ENCODE measurements around the gene ATG5. TPM values are rescaled to one million over a fixed set of nuclear protein-coding genes. Genes with fewer than 3 reads are reported as not detected.
A peak's percentile ranks its signal among the peaks of the same experiment; 100 is the strongest.

The ATG5 gene
- total RNA-seq, 1 donor from 2014 or later, result 39.3 TPM

GRCh38 chr6:106160189-106160588 is 165.4 kb downstream of the ATG5 start:
- Histone ChIP-seq H3K79me2 (ENCODE audit: insufficient read depth, low read length) (no peaks in the 10 kb centered on the region), H3K36me3 (ENCODE audit: insufficient read depth, low read length) (no peaks in the 10 kb centered on the region), H3K27ac (ENCODE audit: low read depth, low read length) (peak overlapping the region; percentile 55), H2AFZ (ENCODE audit: low read depth, low read length) (no peak overlapping the region), H3K4me2 (ENCODE audit: low read length) (peak overlapping the region; percentile 33), H3K4me3 (ENCODE audit: insufficient read depth, low read depth, low read length) (no peak overlapping the region), H3K9ac (ENCODE audit: low read length) (no peak overlapping the region), H4K20me1 (ENCODE audit: insufficient read depth, low read length) (no peaks in the 10 kb centered on the region), H3K27me3 (ENCODE audit: insufficient read depth, low read length) (no peaks in the 10 kb centered on the region), H3K9me3 (ENCODE audit: insufficient read depth, low read depth, low read length) (no peaks in the 10 kb centered on the region), H3K4me1 (ENCODE audit: insufficient read depth, low read length) (peaks cover 37% of the 10 kb centered on the region)
- peak; percentile 55 for DNase-seq (ENCODE audit: low read depth)
- Mint-ChIP-seq H3K4me3 (ENCODE audit: unreplicated experiment) (no peak overlapping the region), H3K27ac (ENCODE audit: unreplicated experiment) (no peak overlapping the region), H3K27me3 (ENCODE audit: low read depth, unreplicated experiment) (peaks cover 5% of the 10 kb centered on the region), H3K4me1 (ENCODE audit: low read depth, unreplicated experiment) (peaks cover 38% of the 10 kb centered on the region), H3K9me3 (ENCODE audit: unreplicated experiment) (no peaks in the 10 kb centered on the region), H3K36me3 (ENCODE audit: low read depth, unreplicated experiment) (peaks cover 2% of the 10 kb centered on the region)
- TF ChIP-seq EZH2 (IDR thresholded peaks at IDR 0.05; ENCODE audit: insufficient read depth, low read length), result no peak
- TF ChIP-seq, protein P1, sequence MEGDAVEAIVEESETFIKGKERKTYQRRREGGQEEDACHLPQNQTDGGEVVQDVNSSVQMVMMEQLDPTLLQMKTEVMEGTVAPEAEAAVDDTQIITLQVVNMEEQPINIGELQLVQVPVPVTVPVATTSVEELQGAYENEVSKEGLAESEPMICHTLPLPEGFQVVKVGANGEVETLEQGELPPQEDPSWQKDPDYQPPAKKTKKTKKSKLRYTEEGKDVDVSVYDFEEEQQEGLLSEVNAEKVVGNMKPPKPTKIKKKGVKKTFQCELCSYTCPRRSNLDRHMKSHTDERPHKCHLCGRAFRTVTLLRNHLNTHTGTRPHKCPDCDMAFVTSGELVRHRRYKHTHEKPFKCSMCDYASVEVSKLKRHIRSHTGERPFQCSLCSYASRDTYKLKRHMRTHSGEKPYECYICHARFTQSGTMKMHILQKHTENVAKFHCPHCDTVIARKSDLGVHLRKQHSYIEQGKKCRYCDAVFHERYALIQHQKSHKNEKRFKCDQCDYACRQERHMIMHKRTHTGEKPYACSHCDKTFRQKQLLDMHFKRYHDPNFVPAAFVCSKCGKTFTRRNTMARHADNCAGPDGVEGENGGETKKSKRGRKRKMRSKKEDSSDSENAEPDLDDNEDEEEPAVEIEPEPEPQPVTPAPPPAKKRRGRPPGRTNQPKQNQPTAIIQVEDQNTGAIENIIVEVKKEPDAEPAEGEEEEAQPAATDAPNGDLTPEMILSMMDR (IDR thresholded peaks at IDR 0.05; ENCODE audit: insufficient read depth, low read depth, low read length), result no peak
- no peak for FAIRE-seq

GRCh38 chr6:106159531-106159940 is 166.0 kb downstream of the ATG5 start:
- H3K27me3 Mint-ChIP-seq (ENCODE audit: low read depth, unreplicated experiment), result peaks cover 5% of the 10 kb centered on the region
- peaks cover 38% of the 10 kb centered on the region for H3K4me1 Mint-ChIP-seq (ENCODE audit: low read depth, unreplicated experiment)
- TF ChIP-seq, protein P1 (IDR thresholded peaks at IDR 0.05; ENCODE audit: insufficient read depth, low read depth, low read length), result no peak
- TF ChIP-seq EZH2 (IDR thresholded peaks at IDR 0.05; ENCODE audit: insufficient read depth, low read length), result no peak
- Histone ChIP-seq H3K4me3 (ENCODE audit: insufficient read depth, low read depth, low read length) (no peak overlapping the region), H3K27me3 (ENCODE audit: insufficient read depth, low read length) (no peaks in the 10 kb centered on the region), H3K27ac (ENCODE audit: low read depth, low read length) (peak overlapping the region; percentile 84), H3K4me1 (ENCODE audit: insufficient read depth, low read length) (peaks cover 34% of the 10 kb centered on the region), H3K9me3 (ENCODE audit: insufficient read depth, low read depth, low read length) (no peaks in the 10 kb centered on the region), H3K4me2 (ENCODE audit: low read length) (peak overlapping the region; percentile 57), H3K36me3 (ENCODE audit: insufficient read depth, low read length) (no peaks in the 10 kb centered on the region), H2AFZ (ENCODE audit: low read depth, low read length) (peak overlapping the region; percentile 54), H3K9ac (ENCODE audit: low read length) (peak overlapping the region; percentile 67), H3K79me2 (ENCODE audit: insufficient read depth, low read length) (no peaks in the 10 kb centered on the region), H4K20me1 (ENCODE audit: insufficient read depth, low read length) (no peaks in the 10 kb centered on the region)
- H3K4me3 Mint-ChIP-seq (ENCODE audit: unreplicated experiment), result peak overlapping the region; percentile 17
- peaks cover 1% of the 10 kb centered on the region for H3K36me3 Mint-ChIP-seq (ENCODE audit: low read depth, unreplicated experiment)
- peak; percentile 98 for DNase-seq (ENCODE audit: low read depth)
- H3K27ac Mint-ChIP-seq (ENCODE audit: unreplicated experiment), result peak overlapping the region; percentile 90
- no peaks in the 10 kb centered on the region for H3K9me3 Mint-ChIP-seq (ENCODE audit: unreplicated experiment)
- FAIRE-seq, result peak; percentile 95

- no peak overlapping the region for H2AFZ ChIP-seq (ENCODE audit: low read depth, low read length)
- no peaks in the 10 kb centered on the region for H4K20me1 ChIP-seq (ENCODE audit: insufficient read depth, low read length)
- H3K9me3 ChIP-seq (ENCODE audit: insufficient read depth, low read depth, low read length), result no peaks in the 10 kb centered on the region
- peak; percentile 39 for FAIRE-seq
- H3K4me1 Mint-ChIP-seq (ENCODE audit: low read depth, unreplicated experiment), result peaks cover 31% of the 10 kb centered on the region
- no peaks in the 10 kb centered on the region for H3K36me3 Mint-ChIP-seq (ENCODE audit: low read depth, unreplicated experiment)
- no peaks in the 10 kb centered on the region for H3K27me3 ChIP-seq (ENCODE audit: insufficient read depth, low read length)
- peak overlapping the region; percentile 67 for H3K9ac ChIP-seq (ENCODE audit: low read length)
- peaks cover 5% of the 10 kb centered on the region for H3K27me3 Mint-ChIP-seq (ENCODE audit: low read depth, unreplicated experiment)
- no peaks in the 10 kb centered on the region for H3K9me3 Mint-ChIP-seq (ENCODE audit: unreplicated experiment)
- peak overlapping the region; percentile 57 for H3K4me2 ChIP-seq (ENCODE audit: low read length)
- DNase-seq (ENCODE audit: low read depth), result peak; percentile 74
- H3K4me3 Mint-ChIP-seq (ENCODE audit: unreplicated experiment), result no peak overlapping the region
- no peaks in the 10 kb centered on the region for H3K79me2 ChIP-seq (ENCODE audit: insufficient read depth, low read length)
- no peak overlapping the region for H3K4me3 ChIP-seq (ENCODE audit: insufficient read depth, low read depth, low read length)
- no peak for TF ChIP-seq EZH2 (IDR thresholded peaks at IDR 0.05; ENCODE audit: insufficient read depth, low read length)
- TF ChIP-seq, protein P1 (IDR thresholded peaks at IDR 0.05; ENCODE audit: insufficient read depth, low read depth, low read length), result no peak
- no peaks in the 10 kb centered on the region for H3K36me3 ChIP-seq (ENCODE audit: insufficient read depth, low read length)
- H3K27ac Mint-ChIP-seq (ENCODE audit: unreplicated experiment), result peak overlapping the region; percentile 90
- peaks cover 27% of the 10 kb centered on the region for H3K4me1 ChIP-seq (ENCODE audit: insufficient read depth, low read length)
- H3K27ac ChIP-seq (ENCODE audit: low read depth, low read length), result peak overlapping the region; percentile 84
Measured at GRCh38 chr6:106158816-106159215, 166.7 kb downstream of the ATG5 start.
